Loucy (cell line): ENCODE data around the gene TRPM8.

ENCODE experiments used
- H2AFZ ChIP-seq: fragments of 200-600 bp; sonication (generic); 2 replicates; pipeline ENCODE4 v1.6.0; 2016; ENCODE audit warnings: antibody characterized with exemption, mild to moderate bottlenecking, low read length, moderate library complexity
- H3F3A ChIP-seq: fragments of 200-600 bp; 2 replicates; pipeline ENCODE4 v1.6.0; 2016; ENCODE audit warnings: antibody characterized with exemption, low read depth, mild to moderate bottlenecking
- H3K27me3 ChIP-seq: fragments of 200-600 bp; sonication (generic); 2 replicates; pipeline ENCODE4 v1.6.1; 2014; ENCODE audit warnings: low read length, mild to moderate bottlenecking; ENCODE audit not compliant: insufficient read depth, poor library complexity, severe bottlenecking
- H3K36me3 ChIP-seq: fragments of 200-600 bp; sonication (generic); 2 replicates; pipeline ENCODE4 v1.6.1; 2016; ENCODE audit warnings: low read length; ENCODE audit not compliant: insufficient read depth
- H3K4me1 ChIP-seq: fragments of 200-600 bp; sonication (generic); 2 replicates; pipeline ENCODE4 v1.5.1; 2014; ENCODE audit warnings: low read length, mild to moderate bottlenecking; ENCODE audit not compliant: insufficient read depth, poor library complexity, severe bottlenecking
- H3K4me2 ChIP-seq: fragments of 200-600 bp; sonication (generic); 2 replicates; pipeline ENCODE4 v1.6.0; 2014; ENCODE audit warnings: antibody characterized with exemption, low read length, low read depth, mild to moderate bottlenecking; ENCODE audit not compliant: poor library complexity, severe bottlenecking
- H3K4me3 ChIP-seq: fragments of 200-600 bp; sonication (generic); 2 replicates; pipeline ENCODE4 v1.5.1; 2014; ENCODE audit warnings: low read length, mild to moderate bottlenecking, mixed read lengths; ENCODE audit not compliant: poor library complexity, severe bottlenecking
- H3K79me2 ChIP-seq: fragments of 200-600 bp; sonication (generic); 2 replicates; pipeline ENCODE4 v1.6.1; 2014; ENCODE audit warnings: low read length; ENCODE audit not compliant: insufficient read depth
- H3K9ac ChIP-seq: fragments of 200-600 bp; sonication (generic); 2 replicates; pipeline ENCODE4 v1.6.0; 2014; ENCODE audit warnings: mild to moderate bottlenecking, low read depth, low read length, moderate library complexity; ENCODE audit not compliant: poor library complexity, severe bottlenecking
- H3K9me2 ChIP-seq: fragments of 200-600 bp; sonication (generic); replicated peaks from 2 replicates; pipeline ENCODE4 v1.6.1; 2016; ENCODE audit warnings: low read depth, low read length, mixed read lengths
- H3K9me3 ChIP-seq: fragments of 200-600 bp; sonication (generic); 2 replicates; pipeline ENCODE4 v1.6.1; 2014; ENCODE audit warnings: mild to moderate bottlenecking, antibody characterized with exemption, low read length, low read depth; ENCODE audit not compliant: insufficient read depth
- H4K20me1 ChIP-seq: fragments of 200-600 bp; sonication (generic); 2 replicates; pipeline ENCODE4 v1.6.0; 2014; ENCODE audit warnings: antibody characterized with exemption, low read length, mild to moderate bottlenecking; ENCODE audit not compliant: insufficient read depth, poor library complexity, severe bottlenecking
- CTCF ChIP-seq: fragments of 200-600 bp; sonication (generic); conservative IDR thresholded peaks from 2 replicates; pipeline ENCODE4 v1.5.1; 2014; ENCODE audit warnings: mild to moderate bottlenecking, antibody characterized with exemption, low read length
- EZH2phosphoT487 ChIP-seq: fragments of 200-600 bp; IDR thresholded peaks from 2 replicates; pipeline ENCODE4 v1.6.1; 2018; ENCODE audit warnings: antibody characterized with exemption, mild to moderate bottlenecking, moderate library complexity, borderline replicate concordance

TRPM8 gene

DNA sequence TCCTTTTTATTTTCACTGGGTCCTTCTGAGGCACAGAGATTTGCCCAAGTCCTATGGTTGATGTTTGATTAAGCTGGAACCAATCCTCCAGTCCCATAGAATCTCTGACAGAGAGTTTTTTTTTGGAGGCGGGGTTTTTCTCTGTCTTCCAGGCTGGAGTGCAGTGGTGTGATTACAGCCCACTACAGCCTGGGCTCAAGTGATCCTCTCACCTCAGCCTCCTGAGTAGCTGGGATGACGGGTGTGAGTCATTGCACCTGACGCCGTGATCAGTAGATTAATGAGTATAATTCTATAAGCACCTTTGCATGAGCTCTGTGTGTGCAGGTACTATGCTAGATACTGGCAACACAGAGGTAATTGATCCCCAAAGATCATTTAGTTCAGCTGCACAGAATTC, 15.3 kb upstream of the TRPM8 start:
- Histone ChIP-seq H3K9me2 (no peaks in the 10 kb centered on the region), H3K79me2 (no peaks in the 10 kb centered on the region), H3K4me2 (no peak overlapping the region), H3K4me3 (no peak overlapping the region), H3K9ac (no peak overlapping the region), H3K9me3 (no peaks in the 10 kb centered on the region), H3F3A (no peaks in the 10 kb centered on the region), H4K20me1 (no peaks in the 10 kb centered on the region), H3K36me3 (no peaks in the 10 kb centered on the region), H3K4me1 (no peaks in the 10 kb centered on the region), H3K27me3 (no peaks in the 10 kb centered on the region), H2AFZ (no peak overlapping the region)
- no peak for TF ChIP-seq EZH2phosphoT487
- TF ChIP-seq CTCF: no peak

GRCh38 chr2:233905945-233906344, 11.2 kb upstream of the TRPM8 start:
- no peaks in the 10 kb centered on the region for H4K20me1 ChIP-seq
- H3F3A ChIP-seq: no peaks in the 10 kb centered on the region
- H3K4me3 ChIP-seq: no peak overlapping the region
- no peaks in the 10 kb centered on the region for H3K4me1 ChIP-seq
- H2AFZ ChIP-seq: no peak overlapping the region
- H3K4me2 ChIP-seq: no peak overlapping the region
- no peaks in the 10 kb centered on the region for H3K9me3 ChIP-seq
- TF ChIP-seq CTCF (no peak), EZH2phosphoT487 (no peak)
- H3K9me2 ChIP-seq: no peaks in the 10 kb centered on the region
- no peak overlapping the region for H3K9ac ChIP-seq
- no peaks in the 10 kb centered on the region for H3K79me2 ChIP-seq
- H3K36me3 ChIP-seq: no peaks in the 10 kb centered on the region
- H3K27me3 ChIP-seq: no peaks in the 10 kb centered on the region

- Histone ChIP-seq H3K9ac (no peak overlapping the region), H3K4me3 (no peak overlapping the region), H3K9me3 (no peaks in the 10 kb centered on the region), H3K36me3 (no peaks in the 10 kb centered on the region), H3K79me2 (no peaks in the 10 kb centered on the region), H3K4me1 (no peaks in the 10 kb centered on the region), H3K4me2 (no peak overlapping the region), H3K27me3 (no peaks in the 10 kb centered on the region), H4K20me1 (no peaks in the 10 kb centered on the region), H2AFZ (no peak overlapping the region), H3F3A (no peaks in the 10 kb centered on the region), H3K9me2 (no peaks in the 10 kb centered on the region)
- TF ChIP-seq EZH2phosphoT487 (no peak), CTCF (no peak)
Observed at GRCh38 chr2:233907627-233908026, 9.5 kb upstream of the TRPM8 start.
